ENCODE measurements around the gene INTS11.

INTS11 gene

DNA sequence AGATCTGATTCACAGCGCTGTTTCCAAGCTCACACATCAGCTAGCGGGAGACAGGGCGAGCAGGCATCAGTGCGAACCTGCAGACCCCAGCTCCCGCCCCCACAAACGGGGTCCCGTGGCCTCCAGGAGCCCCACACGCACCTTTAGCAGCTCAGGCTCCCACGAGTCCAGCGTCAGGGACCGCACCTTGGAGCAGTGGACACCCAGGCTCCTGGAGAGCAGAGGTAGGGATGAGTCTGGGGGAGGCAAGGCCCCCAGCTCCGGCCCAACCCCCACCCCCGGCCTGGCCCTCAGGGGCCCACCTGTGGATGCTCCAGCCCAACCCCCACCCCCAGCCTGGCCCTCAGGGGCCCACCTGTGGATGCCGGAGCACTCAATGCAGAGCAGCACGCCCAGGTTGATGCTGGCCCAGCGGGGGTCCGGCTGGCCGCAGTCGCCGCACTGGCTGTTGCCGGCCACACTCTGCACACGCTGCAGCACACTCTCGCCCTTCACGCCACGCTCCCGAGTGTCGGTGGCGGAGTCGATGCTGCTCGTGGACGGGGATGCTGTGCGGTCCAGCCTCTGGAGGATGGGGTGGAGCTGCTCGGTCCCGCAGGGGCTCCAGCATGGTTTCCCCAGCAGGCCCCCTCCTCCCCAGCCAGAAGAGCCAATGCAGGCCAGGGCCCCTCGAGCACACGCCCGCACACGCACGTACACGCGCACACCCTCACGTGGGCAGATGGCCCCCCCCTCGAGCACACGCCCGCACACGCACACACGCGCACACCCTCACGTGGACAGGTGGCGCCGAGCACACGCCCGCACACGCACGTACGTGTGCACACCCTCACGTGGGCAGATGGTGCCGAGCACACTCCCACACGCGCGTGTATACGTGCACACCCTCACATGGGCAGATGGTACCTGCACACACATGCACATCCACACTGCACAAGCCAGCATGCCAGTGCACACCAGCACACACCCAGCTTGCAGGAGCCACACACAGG is 28.1 kb downstream of the INTS11 start:
- DNase-seq, result no peak

- no peak for DNase-seq
These were observed 29.1 kb downstream of the INTS11 start for GRCh38 chr1:1295154-1295923.

- no peak for DNase-seq
These were observed 30.1 kb downstream of the INTS11 start for GRCh38 chr1:1294250-1294890.

- DNase-seq, result no peak
These were observed 30.9 kb downstream of the INTS11 start for GRCh38 chr1:1293263-1294249.

DNA sequence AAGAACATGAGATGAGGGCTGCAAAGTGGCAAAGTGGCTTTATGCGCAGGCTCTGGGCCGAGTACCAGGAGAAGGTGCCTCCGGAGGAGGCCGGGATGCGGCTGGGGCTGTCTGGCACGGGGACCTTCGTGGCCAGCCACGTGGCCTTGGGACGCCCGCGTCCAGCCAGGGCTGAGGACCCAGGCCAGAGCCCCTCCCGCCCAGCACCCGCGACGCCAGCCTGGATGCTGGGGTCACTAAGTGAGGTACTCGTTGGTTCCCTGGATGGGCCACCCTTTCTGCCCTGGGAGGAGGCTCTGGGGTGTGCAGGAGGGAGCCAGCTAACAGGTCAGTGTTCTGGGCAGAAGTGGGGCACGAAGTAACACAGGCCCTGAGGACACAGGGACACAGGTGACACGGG is 31.6 kb downstream of the INTS11 start:
- DNase-seq, result no peak

- no peak for DNase-seq
These were observed 32.0 kb downstream of the INTS11 start for GRCh38 chr1:1292442-1292779.

GRCh38 chr1:1291548-1292441 is 32.7 kb downstream of the INTS11 start:
- DNase-seq, result peak; percentile 74

DNA sequence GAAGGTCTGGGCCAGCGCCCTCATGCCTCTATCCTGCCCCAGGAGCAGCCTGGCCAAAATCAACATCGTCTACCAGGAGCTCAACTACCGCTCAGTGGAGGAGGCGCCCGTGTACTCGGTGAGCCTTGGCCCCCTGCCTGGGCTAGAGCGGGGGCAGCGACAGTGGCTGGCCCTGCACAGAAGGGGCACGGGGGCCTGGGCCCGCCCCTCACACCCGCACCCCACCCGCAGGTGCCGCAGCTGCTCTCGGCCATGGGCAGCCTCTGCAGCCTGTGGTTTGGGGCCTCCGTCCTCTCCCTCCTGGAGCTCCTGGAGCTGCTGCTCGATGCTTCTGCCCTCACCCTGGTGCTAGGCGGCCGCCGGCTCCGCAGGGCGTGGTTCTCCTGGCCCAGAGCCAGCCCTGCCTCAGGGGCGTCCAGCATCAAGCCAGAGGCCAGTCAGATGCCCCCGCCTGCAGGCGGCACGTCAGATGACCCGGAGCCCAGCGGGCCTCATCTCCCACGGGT is 33.4 kb downstream of the INTS11 start:
- DNase-seq, result no peak

DNA sequence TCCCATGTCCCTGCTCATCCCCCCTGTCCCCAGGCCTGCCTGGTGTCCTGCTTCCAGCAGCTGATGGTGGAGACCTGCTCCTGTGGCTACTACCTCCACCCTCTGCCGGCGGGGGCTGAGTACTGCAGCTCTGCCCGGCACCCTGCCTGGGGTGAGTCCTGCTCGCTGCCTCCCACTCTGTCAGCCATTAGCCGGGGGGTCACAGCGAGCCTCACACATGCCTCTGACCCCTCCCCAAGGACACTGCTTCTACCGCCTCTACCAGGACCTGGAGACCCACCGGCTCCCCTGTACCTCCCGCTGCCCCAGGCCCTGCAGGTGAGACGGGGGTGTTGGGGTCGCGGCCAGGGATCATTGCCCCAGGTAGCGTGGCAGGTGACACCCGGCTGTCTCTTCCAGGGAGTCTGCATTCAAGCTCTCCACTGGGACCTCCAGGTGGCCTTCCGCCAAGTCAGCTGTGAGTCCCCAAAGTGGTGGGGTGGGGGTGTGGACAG is 34.2 kb downstream of the INTS11 start:
- DNase-seq, result peak; percentile 75

DNA sequence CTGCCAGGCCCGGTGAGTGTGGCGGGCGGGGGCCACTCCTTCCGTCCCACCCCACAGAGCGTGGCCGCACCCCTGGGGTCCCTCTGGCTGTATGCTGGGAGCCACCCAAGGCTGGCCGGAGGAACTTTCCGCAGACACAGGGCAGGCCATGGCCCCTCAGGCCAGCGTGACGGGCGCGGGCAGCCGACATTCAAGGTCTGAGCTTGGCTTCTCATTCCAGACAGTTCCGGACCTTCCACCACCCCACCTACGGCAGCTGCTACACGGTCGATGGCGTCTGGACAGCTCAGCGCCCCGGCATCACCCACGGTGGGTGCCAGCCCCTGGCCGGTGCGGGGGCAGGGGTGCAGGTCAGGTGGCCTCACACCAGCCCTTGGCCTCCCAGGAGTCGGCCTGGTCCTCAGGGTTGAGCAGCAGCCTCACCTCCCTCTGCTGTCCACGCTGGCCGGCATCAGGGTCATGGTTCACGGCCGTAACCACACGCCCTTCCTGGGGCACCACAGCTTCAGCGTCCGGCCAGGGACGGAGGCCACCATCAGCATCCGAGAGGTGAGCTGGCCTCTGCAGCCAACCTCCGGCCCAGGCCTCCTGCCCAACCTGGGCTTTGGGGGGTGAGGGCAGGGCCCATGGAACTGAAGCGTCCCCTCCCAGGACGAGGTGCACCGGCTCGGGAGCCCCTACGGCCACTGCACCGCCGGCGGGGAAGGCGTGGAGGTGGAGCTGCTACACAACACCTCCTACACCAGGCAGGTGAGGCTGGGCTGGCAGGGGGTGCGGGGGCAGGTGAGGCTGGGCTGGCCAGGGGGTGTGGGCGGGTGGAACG is 37.0 kb downstream of the INTS11 start:
- no peak for DNase-seq

- DNase-seq, result no peak
These were observed 37.9 kb downstream of the INTS11 start for GRCh38 chr1:1286313-1287261.

DNA sequence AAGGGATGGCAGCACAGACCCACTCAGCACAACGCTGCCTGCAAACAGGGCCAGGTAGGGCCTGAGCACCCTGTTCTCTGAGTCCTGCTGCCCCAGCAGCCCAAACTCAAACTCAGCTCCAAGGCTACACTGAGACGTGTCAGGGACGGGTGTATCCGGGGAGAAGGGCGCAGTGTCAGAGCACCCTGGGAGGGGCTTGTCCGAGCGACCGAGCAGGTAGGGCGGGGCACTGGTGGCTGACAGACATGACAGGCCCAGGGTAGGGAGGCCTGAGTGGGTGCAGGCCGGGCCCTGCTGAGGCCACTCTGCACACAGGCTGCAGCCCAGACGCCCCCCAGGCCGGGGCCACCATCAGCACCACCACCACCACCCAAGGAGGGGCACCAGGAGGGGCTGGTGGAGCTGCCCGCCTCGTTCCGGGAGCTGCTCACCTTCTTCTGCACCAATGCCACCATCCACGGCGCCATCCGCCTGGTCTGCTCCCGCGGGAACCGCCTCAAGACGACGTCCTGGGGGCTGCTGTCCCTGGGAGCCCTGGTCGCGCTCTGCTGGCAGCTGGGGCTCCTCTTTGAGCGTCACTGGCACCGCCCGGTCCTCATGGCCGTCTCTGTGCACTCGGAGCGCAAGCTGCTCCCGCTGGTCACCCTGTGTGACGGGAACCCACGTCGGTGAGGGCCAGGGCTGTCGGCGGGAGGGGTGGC is 38.7 kb downstream of the INTS11 start:
- no peak for DNase-seq

GRCh38 chr1:1285102-1285571 is 39.3 kb downstream of the INTS11 start:
- no peak for DNase-seq

GRCh38 chr1:1284221-1285101 is 40.0 kb downstream of the INTS11 start:
- DNase-seq, result no peak

DNA sequence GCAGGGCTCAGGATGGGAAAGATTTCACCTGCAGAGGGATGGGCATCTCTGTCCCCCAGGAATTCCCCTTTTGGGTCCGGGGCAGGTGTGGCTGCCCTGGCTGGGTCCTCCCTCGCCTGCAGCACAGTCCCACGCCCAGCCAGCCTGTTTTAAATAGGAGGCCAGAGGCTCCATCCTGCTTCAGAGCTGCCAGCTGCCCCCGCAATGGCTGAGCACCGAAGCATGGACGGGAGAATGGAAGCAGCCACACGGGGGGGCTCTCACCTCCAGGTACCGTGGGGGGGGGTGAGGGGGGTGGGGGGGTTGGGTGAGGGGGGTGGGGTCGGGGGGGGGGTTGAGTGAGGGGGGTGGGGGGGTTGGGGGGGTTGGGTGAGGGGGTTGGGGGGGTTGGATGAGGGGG is 40.6 kb downstream of the INTS11 start:
- DNase-seq, result no peak

- no peak for DNase-seq
These were observed 41.5 kb downstream of the INTS11 start for GRCh38 chr1:1282998-1283397.
